Hepatocyte (in vitro differentiated cells): ENCODE results near the gene SYNE2. TPM values are rescaled to one million over a fixed set of nuclear protein-coding genes. Genes with fewer than 3 reads are reported as not detected.

ENCODE experiments used
- DNase-seq: peaks from one replicate; pipeline ENCODE4 v3.0.0-alpha.2; 2016; ENCODE audit warnings: low spot score
- H2AFZ ChIP-seq: fragments of 200-600 bp; sonication (generic); 2 replicates; pipeline ENCODE4 v1.6.0; 2016; ENCODE audit warnings: antibody characterized with exemption, mild to moderate bottlenecking
- H3K27ac ChIP-seq: fragments of 200-600 bp; sonication (generic); 2 replicates; pipeline ENCODE4 v1.5.1; 2016; ENCODE audit warnings: mild to moderate bottlenecking
- H3K27me3 ChIP-seq: fragments of 200-600 bp; sonication (generic); 2 replicates; pipeline ENCODE4 v1.6.1; 2016
- H3K36me3 ChIP-seq: fragments of 200-600 bp; sonication (generic); replicated peaks from 2 replicates; pipeline ENCODE4 v1.5.1; 2016; ENCODE audit warnings: low read depth; ENCODE audit not compliant: insufficient read depth
- H3K4me1 ChIP-seq: fragments of 200-600 bp; sonication (generic); 2 replicates; pipeline ENCODE4 v1.5.1; 2016; ENCODE audit warnings: mild to moderate bottlenecking, moderate library complexity; ENCODE audit not compliant: insufficient read depth
- H3K4me2 ChIP-seq: fragments of 200-600 bp; sonication (generic); 2 replicates; pipeline ENCODE4 v1.6.0; 2016
- H3K4me3 ChIP-seq: fragments of 200-600 bp; sonication (generic); 2 replicates; pipeline ENCODE4 v1.5.1; 2016; ENCODE audit warnings: mild to moderate bottlenecking
- H3K79me2 ChIP-seq: fragments of 200-600 bp; sonication (generic); 2 replicates; pipeline ENCODE4 v1.6.0; 2017; ENCODE audit warnings: mild to moderate bottlenecking
- H3K9me2 ChIP-seq: fragments of 200-600 bp; sonication (generic); replicated peaks from 2 replicates; pipeline ENCODE4 v1.6.0; 2017; ENCODE audit warnings: mild to moderate bottlenecking; ENCODE audit not compliant: insufficient read depth
- H3K9me3 ChIP-seq: fragments of 200-600 bp; sonication (generic); 2 replicates; pipeline ENCODE4 v1.5.1; 2016; ENCODE audit warnings: low read depth, mild to moderate bottlenecking
- H4K20me1 ChIP-seq: fragments of 200-600 bp; sonication (generic); 2 replicates; pipeline ENCODE4 v1.6.0; 2016; ENCODE audit warnings: mild to moderate bottlenecking; ENCODE audit not compliant: insufficient read depth, poor library complexity, severe bottlenecking
- EZH2 ChIP-seq: fragments of 200-600 bp; sonication (generic); IDR thresholded peaks from 2 replicates; pipeline ENCODE4 v1.6.1; 2016; ENCODE audit warnings: antibody characterized with exemption, mild to moderate bottlenecking, borderline replicate concordance
- EZH2phosphoT487 ChIP-seq: fragments of 200-600 bp; sonication (generic); IDR thresholded peaks from one replicate; pipeline ENCODE4 v1.6.1; 2018; ENCODE audit warnings: antibody characterized with exemption, mild to moderate bottlenecking, low read depth, moderate library complexity; ENCODE audit not compliant: unreplicated experiment, severe bottlenecking
- WGBS: methylation state at CpG from one replicate; pipeline ENCODE4 v1.1.6; 2016; ENCODE audit warnings: low lambda C conversion rate; ENCODE audit errors: missing lambda C conversion rate; 5-methylcytosine and 5-hydroxymethylcytosine counted together
- polyA plus RNA-seq: library from polyadenylated mRNA; unstranded; fragments of >200 nt; fragmentation: Nextera tagmentation; extraction: Ambion mirVana; gene quantifications from 2 replicates; pipeline ENCODE4 v1.2.1, GENCODE V29; 2016
- total RNA-seq: library from RNA; depleted of rRNA; stranded (reverse); fragments of >200 nt; gene quantifications from 2 replicates; pipeline ENCODE4 v1.2.3, GENCODE V29; 2014
- TF ChIP-seq, protein P1 (sequence below): fragments of 200-600 bp; sonication (generic); IDR thresholded peaks from 2 replicates; pipeline ENCODE4 v1.5.1; 2016; ENCODE audit warnings: antibody characterized with exemption, mild to moderate bottlenecking; ENCODE audit not compliant: poor library complexity

The SYNE2 gene
- total and polyA plus RNA-seq, 2 experiments from 2014 or later: 21.0 to 58.6 TPM

DNA sequence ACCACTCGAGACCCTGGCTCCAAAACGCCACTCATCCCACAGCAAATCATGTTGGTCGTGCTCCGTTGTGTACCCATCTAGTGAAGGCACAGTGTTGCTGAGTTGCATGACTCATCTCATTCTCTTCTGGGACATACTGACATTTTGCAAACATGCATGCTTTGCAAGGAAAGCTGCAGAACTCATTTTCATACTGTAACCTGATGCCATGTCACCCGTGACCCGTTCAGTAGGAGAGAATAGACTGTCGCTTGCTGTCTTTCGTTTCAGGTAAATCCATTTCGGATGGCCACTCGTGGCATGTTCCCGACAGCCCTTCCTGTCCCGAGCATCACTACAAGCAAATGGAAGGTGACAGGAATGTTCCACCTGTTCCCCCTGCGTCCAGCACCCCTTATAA, 363.2 kb downstream of the SYNE2 start:
- DNase-seq: no peak
- no peaks in the 10 kb centered on the region for H3K36me3 ChIP-seq
- H4K20me1 ChIP-seq: no peaks in the 10 kb centered on the region
- H3K4me3 ChIP-seq: no peak overlapping the region
- WGBS: 94% methylated on average over 13 of the region's 13 CpGs
- H3K4me1 ChIP-seq: peaks cover 16% of the 10 kb centered on the region
- no peak overlapping the region for H3K27ac ChIP-seq
- H3K79me2 ChIP-seq: no peaks in the 10 kb centered on the region
- no peaks in the 10 kb centered on the region for H3K9me2 ChIP-seq
- TF ChIP-seq, protein P1, sequence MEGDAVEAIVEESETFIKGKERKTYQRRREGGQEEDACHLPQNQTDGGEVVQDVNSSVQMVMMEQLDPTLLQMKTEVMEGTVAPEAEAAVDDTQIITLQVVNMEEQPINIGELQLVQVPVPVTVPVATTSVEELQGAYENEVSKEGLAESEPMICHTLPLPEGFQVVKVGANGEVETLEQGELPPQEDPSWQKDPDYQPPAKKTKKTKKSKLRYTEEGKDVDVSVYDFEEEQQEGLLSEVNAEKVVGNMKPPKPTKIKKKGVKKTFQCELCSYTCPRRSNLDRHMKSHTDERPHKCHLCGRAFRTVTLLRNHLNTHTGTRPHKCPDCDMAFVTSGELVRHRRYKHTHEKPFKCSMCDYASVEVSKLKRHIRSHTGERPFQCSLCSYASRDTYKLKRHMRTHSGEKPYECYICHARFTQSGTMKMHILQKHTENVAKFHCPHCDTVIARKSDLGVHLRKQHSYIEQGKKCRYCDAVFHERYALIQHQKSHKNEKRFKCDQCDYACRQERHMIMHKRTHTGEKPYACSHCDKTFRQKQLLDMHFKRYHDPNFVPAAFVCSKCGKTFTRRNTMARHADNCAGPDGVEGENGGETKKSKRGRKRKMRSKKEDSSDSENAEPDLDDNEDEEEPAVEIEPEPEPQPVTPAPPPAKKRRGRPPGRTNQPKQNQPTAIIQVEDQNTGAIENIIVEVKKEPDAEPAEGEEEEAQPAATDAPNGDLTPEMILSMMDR: no peak
- TF ChIP-seq EZH2phosphoT487: no peak
- no peak for TF ChIP-seq EZH2
- H2AFZ ChIP-seq: no peak overlapping the region
- H3K4me2 ChIP-seq: no peak overlapping the region
- no peaks in the 10 kb centered on the region for H3K27me3 ChIP-seq
- H3K9me3 ChIP-seq: no peaks in the 10 kb centered on the region

DNA sequence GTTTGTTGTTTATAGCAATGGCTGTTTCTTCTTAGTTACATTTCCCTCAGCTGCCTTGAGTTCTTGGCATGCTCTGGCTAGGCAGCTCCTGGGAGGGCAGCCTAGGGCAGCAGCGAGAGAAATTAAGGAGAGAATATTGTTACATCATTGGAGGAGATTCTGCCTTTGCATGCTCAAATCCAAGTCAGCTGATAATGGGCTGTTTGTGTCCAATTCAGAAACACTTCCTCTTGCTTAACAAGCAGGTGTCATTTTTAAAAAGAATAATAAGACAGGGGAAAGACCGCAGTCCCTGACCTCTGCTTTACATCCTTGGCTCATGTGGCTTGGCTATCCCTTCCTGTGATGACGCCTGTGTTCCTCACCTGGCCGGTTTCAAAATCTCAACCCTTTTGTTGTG, 364.5 kb downstream of the SYNE2 start:
- H3K27me3 ChIP-seq: no peaks in the 10 kb centered on the region
- 93% methylated on average over 4 of the region's 4 CpGs for WGBS
- no peak overlapping the region for H3K27ac ChIP-seq
- H3K4me1 ChIP-seq: peaks cover 16% of the 10 kb centered on the region
- no peaks in the 10 kb centered on the region for H3K9me3 ChIP-seq
- no peak overlapping the region for H2AFZ ChIP-seq
- H3K4me2 ChIP-seq: no peak overlapping the region
- H3K4me3 ChIP-seq: no peak overlapping the region
- DNase-seq: no peak
- no peaks in the 10 kb centered on the region for H4K20me1 ChIP-seq
- TF ChIP-seq, protein P1: no peak
- TF ChIP-seq EZH2phosphoT487 (no peak), EZH2 (no peak)
- no peaks in the 10 kb centered on the region for H3K79me2 ChIP-seq
- no peaks in the 10 kb centered on the region for H3K36me3 ChIP-seq
- H3K9me2 ChIP-seq: no peaks in the 10 kb centered on the region

DNA sequence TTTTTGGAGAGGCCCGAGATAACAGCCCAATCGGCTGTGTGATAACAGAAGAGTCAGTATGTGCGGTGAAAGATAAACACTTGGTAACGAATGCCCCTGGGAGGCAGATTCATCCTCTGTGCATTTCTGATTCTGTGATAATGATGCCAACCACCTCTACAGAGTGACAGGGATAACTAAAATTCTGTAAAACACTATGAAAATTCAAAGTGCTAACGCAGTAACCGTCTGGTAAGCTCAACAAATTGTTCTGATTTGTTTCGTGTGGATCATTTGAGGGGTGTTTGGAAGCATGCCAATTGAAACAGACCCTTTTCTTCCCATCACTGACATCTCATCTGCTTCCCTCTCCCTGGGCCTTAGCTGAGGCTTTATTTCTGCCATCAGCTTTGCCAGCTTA, 365.0 kb downstream of the SYNE2 start:
- TF ChIP-seq, protein P1: no peak
- no peak for TF ChIP-seq EZH2
- TF ChIP-seq EZH2phosphoT487: no peak
- no peak overlapping the region for H2AFZ ChIP-seq
- H3K27ac ChIP-seq: peak overlapping the region; percentile 31
- H3K79me2 ChIP-seq: no peaks in the 10 kb centered on the region
- H3K4me1 ChIP-seq: peaks cover 16% of the 10 kb centered on the region
- no peak for DNase-seq
- H3K9me3 ChIP-seq: no peaks in the 10 kb centered on the region
- no peaks in the 10 kb centered on the region for H3K27me3 ChIP-seq
- H3K4me2 ChIP-seq: no peak overlapping the region
- no peak overlapping the region for H3K4me3 ChIP-seq
- H4K20me1 ChIP-seq: no peaks in the 10 kb centered on the region
- H3K9me2 ChIP-seq: no peaks in the 10 kb centered on the region
- 70% methylated on average over 7 of the region's 7 CpGs for WGBS
- no peaks in the 10 kb centered on the region for H3K36me3 ChIP-seq
